NCI-H2227 treated with DMSO at 0.1 percent for 48 hours (cell line): ENCODE results near the gene PRKAG2.
"Not testable (repeated sequence)": the region's sequence is repeated elsewhere in the genome, so short reads cannot be mapped to it uniquely, and the experiment has no call there.

Experiments
- DNase-seq: peaks from one replicate; lab custom pipeline; 2025; lab: John Stamatoyannopoulos, UW

PRKAG2 gene

GRCh38 chr7:151851145-151851751, 25.7 kb downstream of the PRKAG2 start:
- DNase-seq = no peak

GRCh38 chr7:151850491-151851124, 26.3 kb downstream of the PRKAG2 start:
- DNase-seq = no peak

GRCh38 chr7:151849879-151850260, 27.0 kb downstream of the PRKAG2 start:
- DNase-seq = no peak

GRCh38 chr7:151849008-151849878, 27.7 kb downstream of the PRKAG2 start:
- DNase-seq = no peak

- DNase-seq = no peak
Measured at GRCh38 chr7:151847681-151848081, 29.2 kb downstream of the PRKAG2 start.

- DNase-seq = no peak
Measured at GRCh38 chr7:151847136-151847535, 29.8 kb downstream of the PRKAG2 start.

GRCh38 chr7:151845412-151846205, 31.3 kb downstream of the PRKAG2 start:
- no peak for DNase-seq

- no peak for DNase-seq
Measured at GRCh38 chr7:151844825-151845200, 32.1 kb downstream of the PRKAG2 start.

- no peak for DNase-seq
Measured at GRCh38 chr7:151844071-151844824, 32.7 kb downstream of the PRKAG2 start.

- no peak for DNase-seq
Measured at GRCh38 chr7:151843181-151843580, 33.7 kb downstream of the PRKAG2 start.

- not testable (repeated sequence) for DNase-seq
Measured at GRCh38 chr7:151841395-151842051, 35.4 kb downstream of the PRKAG2 start.

GRCh38 chr7:151840088-151840910, 36.6 kb downstream of the PRKAG2 start:
- DNase-seq = no peak

GRCh38 chr7:151839451-151839921, 37.4 kb downstream of the PRKAG2 start:
- no peak for DNase-seq

GRCh38 chr7:151838861-151839381, 38.0 kb downstream of the PRKAG2 start:
- DNase-seq = no peak

- no peak for DNase-seq
Measured at GRCh38 chr7:151838072-151838471, 38.8 kb downstream of the PRKAG2 start.

GRCh38 chr7:151837285-151838042, 39.5 kb downstream of the PRKAG2 start:
- peak; percentile 41 for DNase-seq

- DNase-seq = no peak
Measured at GRCh38 chr7:151836927-151837205, 40.0 kb downstream of the PRKAG2 start.

- DNase-seq = no peak
Measured at GRCh38 chr7:151836191-151836926, 40.6 kb downstream of the PRKAG2 start.
